Vagina (tissue), 2 donors: ENCODE measurements around the gene TENM4.

ENCODE experiments used
- POLR2A ChIP-seq, 2 donors: fragments of 450-650 bp; IDR thresholded peaks; one replicate each; pipeline ENCODE4 v1.6.1; 2017; ENCODE audit warnings: antibody characterized with exemption in 2 of 2, mild to moderate bottlenecking in 2 of 2, moderate library complexity in 2 of 2
- POLR2AphosphoS5 ChIP-seq, 2 donors: sonication (generic); formaldehyde crosslinking; IDR thresholded peaks; one replicate each; pipeline ENCODE4 v1.9.0; 2017; ENCODE audit warnings: antibody characterized with exemption in 2 of 2, mild to moderate bottlenecking in 2 of 2, low read depth in 1 of 2; ENCODE audit not compliant: insufficient read depth in 1 of 2
- TF ChIP-seq, protein P1 (sequence below), 3 experiments: fragments of 450-650 bp in 2 of 3; fragments of 200-600 bp in 1 of 3; sonication (generic) in 1 of 3; IDR thresholded peaks; one replicate each; pipeline ENCODE4 v1.5.1; 2017 to 2019; ENCODE audit warnings: antibody characterized with exemption in 3 of 3, mild to moderate bottlenecking in 2 of 3, moderate library complexity in 2 of 3

DNA sequence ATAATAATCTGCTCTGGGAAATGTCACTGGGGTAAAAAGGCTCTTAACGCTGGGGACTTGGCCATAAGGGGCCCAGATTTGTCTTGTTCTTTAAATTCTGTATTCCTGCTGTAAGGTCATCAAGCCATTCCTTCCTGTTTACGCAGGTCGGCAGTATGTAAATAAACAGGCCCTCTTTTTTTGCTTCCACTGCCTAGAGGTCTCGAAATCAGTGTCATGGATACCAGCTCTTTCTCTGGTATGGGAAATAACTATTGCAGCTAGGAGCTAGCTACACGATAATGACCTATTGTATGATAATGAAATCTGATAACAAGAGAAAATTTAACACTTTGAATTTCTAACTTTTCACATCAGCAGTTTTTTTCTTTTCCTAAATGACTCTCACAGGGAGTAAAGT, 657.0 kb downstream of the TENM4 start:
- TF ChIP-seq, protein P1, sequence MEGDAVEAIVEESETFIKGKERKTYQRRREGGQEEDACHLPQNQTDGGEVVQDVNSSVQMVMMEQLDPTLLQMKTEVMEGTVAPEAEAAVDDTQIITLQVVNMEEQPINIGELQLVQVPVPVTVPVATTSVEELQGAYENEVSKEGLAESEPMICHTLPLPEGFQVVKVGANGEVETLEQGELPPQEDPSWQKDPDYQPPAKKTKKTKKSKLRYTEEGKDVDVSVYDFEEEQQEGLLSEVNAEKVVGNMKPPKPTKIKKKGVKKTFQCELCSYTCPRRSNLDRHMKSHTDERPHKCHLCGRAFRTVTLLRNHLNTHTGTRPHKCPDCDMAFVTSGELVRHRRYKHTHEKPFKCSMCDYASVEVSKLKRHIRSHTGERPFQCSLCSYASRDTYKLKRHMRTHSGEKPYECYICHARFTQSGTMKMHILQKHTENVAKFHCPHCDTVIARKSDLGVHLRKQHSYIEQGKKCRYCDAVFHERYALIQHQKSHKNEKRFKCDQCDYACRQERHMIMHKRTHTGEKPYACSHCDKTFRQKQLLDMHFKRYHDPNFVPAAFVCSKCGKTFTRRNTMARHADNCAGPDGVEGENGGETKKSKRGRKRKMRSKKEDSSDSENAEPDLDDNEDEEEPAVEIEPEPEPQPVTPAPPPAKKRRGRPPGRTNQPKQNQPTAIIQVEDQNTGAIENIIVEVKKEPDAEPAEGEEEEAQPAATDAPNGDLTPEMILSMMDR (IDR thresholded peaks at IDR 0.05): no peak
- TF ChIP-seq POLR2AphosphoS5 (IDR thresholded peaks at IDR 0.05; ENCODE audit: insufficient read depth in 1 of 2, low read depth in 1 of 2) (no peak), POLR2A (IDR thresholded peaks at IDR 0.05) (no peak)
